Heart left ventricle (tissue), 16 donors: ENCODE data around the gene PIK3C2G. TPM values are rescaled to one million over a fixed set of nuclear protein-coding genes. Genes with fewer than 3 reads are reported as not detected.

Experiments used
- ATAC-seq, 4 donors: fragments of 200-7000 bp; cut with Tn5 transposase; one replicate each; pipeline ENCODE4 v1.9.1; 2020 to 2022; ENCODE audit warnings: moderate library complexity in 4 of 4, mild to moderate bottlenecking in 3 of 4, moderate number of reproducible peaks in 1 of 4
- DNase-seq, 5 donors: peaks; one replicate each; pipeline ENCODE4 v3.0.0-alpha.2; 2020
- H3K27ac ChIP-seq, 12 donors: fragments of 200-600 bp; sonication (generic) in 4 of 12; one replicate each; pipeline versions ENCODE4 v1.5.0 to v1.8.0; 2016 to 2022; ENCODE audit warnings: mild to moderate bottlenecking in 2 of 12
- H3K27me3 ChIP-seq, 9 donors: fragments of 200-600 bp; sonication (generic) in 2 of 9; one replicate each; pipeline versions ENCODE4 v1.5.1 to v1.8.0; 2016 to 2022; ENCODE audit warnings: mild to moderate bottlenecking in 3 of 9
- H3K36me3 ChIP-seq, 9 donors: fragments of 200-600 bp; sonication (generic) in 2 of 9; one replicate each; pipeline versions ENCODE4 v1.5.0 to v1.8.0; 2018 to 2022; ENCODE audit warnings: mild to moderate bottlenecking in 2 of 9
- H3K4me1 ChIP-seq, 12 donors: fragments of 200-600 bp; sonication (generic) in 4 of 12; one replicate each; pipeline versions ENCODE4 v1.5.0 to v1.8.0; 2016 to 2022; ENCODE audit warnings: mild to moderate bottlenecking in 3 of 12
- H3K4me3 ChIP-seq, 12 donors: fragments of 200-600 bp; sonication (generic) in 4 of 12; one replicate each; pipeline versions ENCODE4 v1.5.0 to v1.8.0; 2017 to 2022; ENCODE audit warnings: mild to moderate bottlenecking in 9 of 12, moderate library complexity in 4 of 12
- H3K9me3 ChIP-seq, 12 donors: fragments of 200-600 bp; sonication (generic) in 4 of 12; one replicate each; pipeline versions ENCODE4 v1.5.0 to v1.8.0; 2016 to 2022; ENCODE audit warnings: mild to moderate bottlenecking in 1 of 12
- POLR2A ChIP-seq, 2 donors: fragments of 450-650 bp; IDR thresholded peaks; one replicate each; pipeline ENCODE4 v1.6.1; 2017; ENCODE audit warnings: antibody characterized with exemption in 2 of 2, mild to moderate bottlenecking in 2 of 2, moderate library complexity in 2 of 2
- WGBS, 4 donors: extraction: QIAGEN DNeasy Blood & Tissue Kit in 2 of 4; methylation state at CpG; one replicate each; pipeline versions ENCODE4 v1.1.5 to v1.1.7; 2013 to 2018; 5-methylcytosine and 5-hydroxymethylcytosine counted together
- intact Hi-C, 10 donors: fragments of 100-400 bp; cut with DNase I; formaldehyde crosslinking; loops; one replicate each; pipeline versions ENCODE4 v1.11.1 to v1.14.2; 2022
- polyA plus RNA-seq, 2 donors: library from polyadenylated mRNA; stranded (reverse); fragments of 200-250 nt; gene quantifications; one replicate each; pipeline ENCODE4 v1.2.3, GENCODE V29; 2013
- total RNA-seq, 9 donors: library from RNA; depleted of rRNA in 2 of 9; stranded (reverse); fragments of >200 nt in 2 of 9; fragmentation: NEBNext Ultra II Directional in 3 of 9; extraction: Animal tissue kit (Norgen Biotek cat#: 25700) in 3 of 9; gene quantifications; one replicate each; pipeline versions ENCODE4 v1.1.0 to v1.2.4, GENCODE V29; 2016 to 2023
- TF ChIP-seq, protein P1 (sequence below), 12 donors: fragments of 200-600 bp; sonication (generic) in 4 of 12; IDR thresholded peaks; one replicate each; pipeline versions ENCODE4 v1.5.0 to v1.8.0; 2018 to 2022; ENCODE audit warnings: antibody characterized with exemption in 12 of 12, mild to moderate bottlenecking in 5 of 12
- donor health status: ischemic (EF 13 %, LVEDD 7.1; RV severe dilation, severe dysfunction).
- donor health status: healthy with polysubstance abuse.
- donor health status: DM: no; HTN: yes; CAD: no.
- donor health status: DM: no; HTN: no; CAD: no.
- donor health status: ischemic (EF 25% LVEDD 6.9; RV normal size, moderate dysfunction).
- donor health status: ischemic (EF 25% LVEDD 5.7; RV mildly dilated, moderate dysfunction).
- donor health status: healthy.
- donor health status: DM: yes; HTN: yes; CAD: no.
- donor health status: ischemic (EF 35%, LVEDD 5.7; RV mildly dilated, moderate dysfunction).
- donor health status: nonischemic (EF 11% LVEDD 7.7; RV severe dilation, severe dysfunction).
- donor health status: DM: yes; HTN: yes; CAD: no.
- donor health status: PGD.
- donor health status: ischemic (EF 29% LVEDD 5.4; RV normal size, mild dysfunction).
- donor health status: nonischemic (EF 23%, LVEDD 6.1; RV moderate dilation, normal function).

The PIK3C2G gene
- total and polyA plus RNA-seq, 11 donors, result not detected

DNA sequence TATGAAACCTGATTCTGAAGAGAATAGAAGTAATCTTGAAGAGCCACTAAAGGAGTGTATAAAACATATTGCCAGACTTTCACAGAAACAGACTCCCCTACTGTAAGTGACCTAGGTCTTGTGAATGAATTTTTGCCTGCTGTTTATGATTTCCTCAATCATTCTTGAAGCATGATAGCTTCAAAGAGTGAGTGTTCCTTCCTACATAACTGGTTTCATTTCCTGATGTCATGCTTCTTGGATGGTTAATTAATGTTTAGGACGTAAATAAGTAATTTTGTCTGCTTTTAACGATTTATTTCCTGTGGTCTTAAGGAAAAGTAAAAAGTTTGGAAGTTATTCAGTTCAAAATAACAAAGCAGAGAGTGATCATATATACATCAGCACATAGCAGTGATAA lies 129.8 kb downstream of the PIK3C2G start:
- H3K9me3 ChIP-seq, result no peaks in the 10 kb centered on the region
- DNase-seq, result no peak

DNA sequence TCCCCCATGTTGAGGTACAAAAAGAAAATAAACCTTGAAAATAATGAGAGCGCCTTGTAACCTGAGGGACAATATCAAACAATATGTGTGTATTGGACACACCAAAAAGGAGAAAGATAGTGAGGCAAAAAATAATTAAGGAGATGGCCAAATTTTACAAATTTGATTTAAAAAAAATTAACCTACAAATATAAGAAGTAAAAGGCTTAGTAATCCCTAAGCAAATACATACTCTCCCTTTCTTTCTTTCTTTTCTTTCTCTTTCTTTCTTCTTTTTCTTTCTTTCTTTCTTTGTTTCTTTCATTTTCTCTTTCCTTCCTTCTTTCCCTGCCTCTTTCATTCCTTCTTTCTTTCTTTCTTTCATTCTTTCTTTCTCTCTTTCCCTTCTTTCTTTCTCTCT lies 133.4 kb downstream of the PIK3C2G start:
- no peak for ATAC-seq
- no peaks in the 10 kb centered on the region for H3K36me3 ChIP-seq
- H3K4me3 ChIP-seq, result no peak overlapping the region
- peaks cover 0 to 4% (median 0%) of the 10 kb centered on the region in 12 donors for H3K9me3 ChIP-seq
- intact Hi-C loops, result no loop called here
- no peak for DNase-seq
- H3K4me1 ChIP-seq, result no peaks in the 10 kb centered on the region
- WGBS, 4 donors, result 97 to 99% (median 98%) methylated on average over 1 of the region's 1 CpG
- TF ChIP-seq, protein P1, sequence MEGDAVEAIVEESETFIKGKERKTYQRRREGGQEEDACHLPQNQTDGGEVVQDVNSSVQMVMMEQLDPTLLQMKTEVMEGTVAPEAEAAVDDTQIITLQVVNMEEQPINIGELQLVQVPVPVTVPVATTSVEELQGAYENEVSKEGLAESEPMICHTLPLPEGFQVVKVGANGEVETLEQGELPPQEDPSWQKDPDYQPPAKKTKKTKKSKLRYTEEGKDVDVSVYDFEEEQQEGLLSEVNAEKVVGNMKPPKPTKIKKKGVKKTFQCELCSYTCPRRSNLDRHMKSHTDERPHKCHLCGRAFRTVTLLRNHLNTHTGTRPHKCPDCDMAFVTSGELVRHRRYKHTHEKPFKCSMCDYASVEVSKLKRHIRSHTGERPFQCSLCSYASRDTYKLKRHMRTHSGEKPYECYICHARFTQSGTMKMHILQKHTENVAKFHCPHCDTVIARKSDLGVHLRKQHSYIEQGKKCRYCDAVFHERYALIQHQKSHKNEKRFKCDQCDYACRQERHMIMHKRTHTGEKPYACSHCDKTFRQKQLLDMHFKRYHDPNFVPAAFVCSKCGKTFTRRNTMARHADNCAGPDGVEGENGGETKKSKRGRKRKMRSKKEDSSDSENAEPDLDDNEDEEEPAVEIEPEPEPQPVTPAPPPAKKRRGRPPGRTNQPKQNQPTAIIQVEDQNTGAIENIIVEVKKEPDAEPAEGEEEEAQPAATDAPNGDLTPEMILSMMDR (IDR thresholded peaks at IDR 0.05), result no peak
- TF ChIP-seq POLR2A (IDR thresholded peaks at IDR 0.05), result no peak
- H3K27ac ChIP-seq, result no peak overlapping the region
- H3K27me3 ChIP-seq, result no peaks in the 10 kb centered on the region

More for the DNA sequence above, 129.8 kb downstream of the PIK3C2G start:
- ATAC-seq, result no peak
- intact Hi-C loops, result no loop called here
- Histone ChIP-seq H3K27ac (no peak overlapping the region), H3K36me3 (no peaks in the 10 kb centered on the region), H3K4me3 (no peak overlapping the region), H3K27me3 (no peaks in the 10 kb centered on the region), H3K4me1 (no peaks in the 10 kb centered on the region)
- TF ChIP-seq POLR2A (IDR thresholded peaks at IDR 0.05), result no peak
- TF ChIP-seq, protein P1 (IDR thresholded peaks at IDR 0.05), result no peak
- WGBS, 4 donors, result 45 to 66% (median 53%) methylated on average over 2 of the region's 2 CpGs

DNA sequence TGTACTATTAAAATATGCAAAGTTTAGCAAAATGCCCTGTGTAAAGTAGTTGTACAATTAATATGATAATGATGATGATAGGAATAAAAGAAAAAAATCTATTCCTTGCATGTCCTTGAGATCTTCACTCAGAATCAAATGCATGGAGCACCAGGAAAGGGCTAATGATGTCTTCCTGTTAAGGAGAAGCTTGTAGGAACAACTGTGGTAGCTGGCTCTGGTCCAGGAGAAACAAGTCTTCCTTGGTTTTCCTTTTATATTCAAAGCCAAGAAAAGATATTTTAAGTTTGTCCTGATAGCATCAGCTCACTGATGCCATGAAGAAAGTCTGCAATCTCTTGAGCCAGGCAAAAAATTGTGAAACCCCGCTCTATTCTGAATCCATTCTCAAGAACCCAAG lies 138.9 kb downstream of the PIK3C2G start:
- intact Hi-C loops, result no loop called here
- no peaks in the 10 kb centered on the region for H3K27me3 ChIP-seq
- H3K4me1 ChIP-seq, result peaks cover 0 to 2% (median 0%) of the 10 kb centered on the region in 12 donors
- no peak for ATAC-seq
- TF ChIP-seq, protein P1 (IDR thresholded peaks at IDR 0.05), result no peak
- no peak for TF ChIP-seq POLR2A (IDR thresholded peaks at IDR 0.05)
- no peak for DNase-seq
- no peak overlapping the region for H3K27ac ChIP-seq
- H3K36me3 ChIP-seq, result no peaks in the 10 kb centered on the region
- H3K4me3 ChIP-seq, result no peak overlapping the region
- peaks cover 0 to 4% (median 0%) of the 10 kb centered on the region in 12 donors for H3K9me3 ChIP-seq
- 61 to 75% (median 64%) methylated on average over 1 of the region's 1 CpG for WGBS, 4 donors

DNA sequence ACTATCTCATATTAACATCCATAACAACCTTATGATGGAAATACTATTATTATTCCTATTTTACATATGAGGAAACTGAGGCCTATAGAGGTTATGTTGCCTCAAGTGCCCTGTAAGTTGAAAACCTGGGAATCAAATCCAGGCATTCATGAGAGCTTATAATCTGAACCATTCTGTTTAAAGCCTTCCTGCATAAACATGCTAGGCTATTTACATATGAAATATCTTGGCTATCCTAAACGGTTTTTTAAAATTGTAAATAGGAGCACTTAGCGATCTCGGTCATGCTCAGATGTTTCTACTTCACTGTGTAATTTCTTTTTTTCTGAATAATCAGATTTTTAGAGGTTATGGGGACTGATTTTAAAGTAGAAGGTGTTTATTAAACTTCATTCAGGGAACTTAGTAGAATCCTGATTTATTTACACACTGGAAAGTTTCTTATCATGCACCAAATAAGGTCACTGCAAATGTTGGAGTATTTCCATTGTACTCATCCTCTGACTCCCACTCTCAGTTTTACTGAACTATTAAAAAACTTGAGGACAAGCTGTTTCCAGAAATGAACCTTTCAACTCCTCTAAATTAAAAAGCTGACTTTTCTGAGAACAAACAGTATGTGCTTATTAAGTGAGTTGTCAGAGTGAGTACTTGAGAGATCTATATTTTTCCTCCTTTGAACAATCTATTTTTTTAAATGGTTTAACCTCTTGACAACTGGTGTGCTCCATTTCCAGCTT lies 141.7 kb downstream of the PIK3C2G start:
- no peak for DNase-seq
- Histone ChIP-seq H3K9me3 (peaks cover 0 to under 1% (median 0%) of the 10 kb centered on the region in 12 donors), H3K4me1 (peaks cover 0 to 2% (median 0%) of the 10 kb centered on the region in 12 donors), H3K36me3 (no peaks in the 10 kb centered on the region), H3K4me3 (no peak overlapping the region), H3K27me3 (no peaks in the 10 kb centered on the region), H3K27ac (no peak overlapping the region)
- WGBS, 4 donors, result 77 to 82% (median 78%) methylated on average over 3 of the region's 3 CpGs
- TF ChIP-seq, protein P1 (IDR thresholded peaks at IDR 0.05), result no peak
- TF ChIP-seq POLR2A (IDR thresholded peaks at IDR 0.05), result no peak
- ATAC-seq, result no peak
- intact Hi-C loops, result no loop called here
